Right atrium auricular region (tissue), 2 donors: Measurements from ENCODE around the gene SLC49A4. TPM values are rescaled to one million over a fixed set of nuclear protein-coding genes. Genes with fewer than 3 reads are reported as not detected.

Source experiments
- DNase-seq: peaks from one replicate; pipeline ENCODE4 v3.0.0-alpha.2; 2019; ENCODE audit warnings: low spot score
- H3K27ac ChIP-seq, 2 donors: fragments of 200-600 bp; sonication (generic); 1 replicate in 1 of 2; 2 replicates in 1 of 2; pipeline ENCODE4 v1.5.1; 2016 to 2019
- H3K27me3 ChIP-seq, 2 donors: fragments of 200-600 bp; sonication (generic); one replicate each; pipeline versions ENCODE4 v1.5.1 to v1.6.0; 2017 to 2019
- H3K36me3 ChIP-seq: fragments of 200-600 bp; sonication (generic); one replicate; pipeline ENCODE4 v1.5.1; 2016
- H3K4me1 ChIP-seq, 2 donors: fragments of 200-600 bp; sonication (generic); one replicate each; pipeline versions ENCODE4 v1.5.1 to v1.6.0; 2017 to 2019
- H3K4me3 ChIP-seq, 2 donors: fragments of 200-600 bp; sonication (generic); 1 replicate in 1 of 2; 2 replicates in 1 of 2; pipeline ENCODE4 v1.5.1; 2017 to 2019; ENCODE audit warnings: mild to moderate bottlenecking in 1 of 2, moderate library complexity in 1 of 2
- H3K9me3 ChIP-seq, 2 donors: fragments of 200-600 bp; sonication (generic); one replicate each; pipeline ENCODE4 v1.5.1; 2019
- CTCF ChIP-seq, 2 donors: fragments of 200-600 bp; sonication (generic); IDR thresholded peaks; one replicate each; pipeline ENCODE4 v1.5.1; 2019; ENCODE audit warnings: antibody characterized with exemption in 2 of 2
- total RNA-seq, 2 donors: library from RNA; depleted of rRNA; stranded (reverse); fragments of >200 nt; gene quantifications; one replicate each; pipeline ENCODE4 v1.1.0, GENCODE V29; 2016

The SLC49A4 gene
- total RNA-seq, 2 donors from 2014 or later, result 22.9 to 25.7 TPM

- Histone ChIP-seq H3K4me1 (no peaks in the 10 kb centered on the region), H3K4me3 (no peak overlapping the region), H3K27me3 (no peaks in the 10 kb centered on the region), H3K36me3 (no peaks in the 10 kb centered on the region), H3K9me3 (no peaks in the 10 kb centered on the region), H3K27ac (no peak overlapping the region)
- no peak for DNase-seq
- TF ChIP-seq CTCF (IDR thresholded peaks at IDR 0.05), result no peak
Measured at GRCh38 chr3:122929188-122930062, 134.6 kb downstream of the SLC49A4 start.

- Histone ChIP-seq H3K36me3 (no peaks in the 10 kb centered on the region), H3K27me3 (no peaks in the 10 kb centered on the region), H3K4me3 (no peak overlapping the region), H3K9me3 (no peaks in the 10 kb centered on the region), H3K27ac (no peak overlapping the region), H3K4me1 (no peaks in the 10 kb centered on the region)
- DNase-seq, result no peak
- no peak for TF ChIP-seq CTCF (IDR thresholded peaks at IDR 0.05)
Measured at GRCh38 chr3:122930063-122930997, 135.5 kb downstream of the SLC49A4 start.

Other genes with a start within 250 kb of the SLC49A4 start
- 10 to 100 TPM in 1 of 2 donors, 1 to 10 TPM in 1; 9.2 to 14.5 TPM for gene PARP9, start 230.8 kb upstream of the SLC49A4 start, total RNA-seq
- 10 to 100 TPM in 1 of 2 donors, 1 to 10 TPM in 1; 8.6 to 12.1 TPM for gene DTX3L, start 230.7 kb upstream of the SLC49A4 start, total RNA-seq
- 1 to 10 TPM; 1.1 to 1.7 TPM for gene PARP15, start 217.4 kb upstream of the SLC49A4 start, total RNA-seq
- 10 to 100 TPM in 1 of 2 donors, 1 to 10 TPM in 1; 9.5 to 13.5 TPM for gene PARP14, start 114.2 kb upstream of the SLC49A4 start, total RNA-seq
- 1 to 10 TPM; 3.0 to 4.0 TPM for gene HSPBAP1, start 1.2 kb upstream of the SLC49A4 start, total RNA-seq
- 1 to 10 TPM in 1 of 2 donors, under 1 TPM in 1; 0.51 to 3.5 TPM for gene SEMA5B, start 232.7 kb downstream of the SLC49A4 start, total RNA-seq